HG02623 (cell line): ENCODE data around the gene PCDHGA7.
"Not testable (repeated sequence)": the region's sequence is repeated elsewhere in the genome, so short reads cannot be mapped to it uniquely, and the experiment has no call there.

Source experiments
- ATAC-seq: cut with Tn5 transposase; IDR thresholded peaks from one replicate; pipeline ENCODE4 v1.9.1; 2021; ENCODE audit warnings: moderate library complexity; ENCODE audit not compliant: unreplicated experiment

Gene PCDHGA7

DNA sequence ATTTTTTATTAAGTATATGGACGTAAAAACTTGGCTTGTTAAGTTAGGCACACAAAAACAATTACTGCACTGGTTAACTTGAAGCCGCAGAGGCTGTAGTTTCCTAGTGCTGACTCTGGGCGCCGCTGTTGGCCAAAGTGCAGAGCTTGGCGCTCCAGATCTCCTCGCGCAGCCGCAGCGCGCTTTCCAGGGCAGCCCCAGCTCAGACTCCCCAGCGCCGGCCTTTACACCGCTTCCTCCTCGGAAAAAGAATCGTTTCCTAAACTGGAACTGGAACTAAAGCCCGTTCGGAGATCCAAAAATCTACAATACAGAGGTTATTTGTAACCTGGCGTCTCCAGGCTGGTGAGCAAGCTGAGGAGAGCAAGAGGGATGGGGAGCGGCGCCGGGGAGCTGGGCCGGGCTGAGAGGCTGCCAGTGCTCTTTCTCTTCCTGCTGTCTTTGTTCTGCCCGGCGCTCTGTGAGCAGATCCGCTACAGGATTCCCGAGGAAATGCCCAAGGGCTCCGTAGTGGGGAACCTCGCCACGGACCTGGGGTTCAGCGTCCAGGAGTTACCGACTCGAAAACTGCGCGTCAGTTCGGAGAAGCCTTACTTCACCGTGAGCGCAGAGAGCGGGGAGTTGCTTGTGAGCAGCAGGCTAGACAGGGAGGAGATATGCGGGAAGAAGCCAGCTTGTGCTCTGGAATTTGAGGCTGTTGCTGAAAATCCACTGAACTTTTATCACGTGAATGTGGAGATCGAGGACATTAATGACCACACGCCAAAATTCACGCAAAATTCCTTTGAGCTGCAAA is 15.4 kb downstream of the PCDHGA7 start, which contains the start of gene PCDHGB5:
Gene PCDHGB5, plus strand, starts transcription at position 192 of the 796 bp plus-strand sequence. Its CDS starts 181 bp downstream, at position 373.
- peak; percentile 72 for ATAC-seq

- ATAC-seq: no peak
Measured at GRCh38 chr5:141398608-141399007, 16.1 kb downstream of the PCDHGA7 start.

DNA sequence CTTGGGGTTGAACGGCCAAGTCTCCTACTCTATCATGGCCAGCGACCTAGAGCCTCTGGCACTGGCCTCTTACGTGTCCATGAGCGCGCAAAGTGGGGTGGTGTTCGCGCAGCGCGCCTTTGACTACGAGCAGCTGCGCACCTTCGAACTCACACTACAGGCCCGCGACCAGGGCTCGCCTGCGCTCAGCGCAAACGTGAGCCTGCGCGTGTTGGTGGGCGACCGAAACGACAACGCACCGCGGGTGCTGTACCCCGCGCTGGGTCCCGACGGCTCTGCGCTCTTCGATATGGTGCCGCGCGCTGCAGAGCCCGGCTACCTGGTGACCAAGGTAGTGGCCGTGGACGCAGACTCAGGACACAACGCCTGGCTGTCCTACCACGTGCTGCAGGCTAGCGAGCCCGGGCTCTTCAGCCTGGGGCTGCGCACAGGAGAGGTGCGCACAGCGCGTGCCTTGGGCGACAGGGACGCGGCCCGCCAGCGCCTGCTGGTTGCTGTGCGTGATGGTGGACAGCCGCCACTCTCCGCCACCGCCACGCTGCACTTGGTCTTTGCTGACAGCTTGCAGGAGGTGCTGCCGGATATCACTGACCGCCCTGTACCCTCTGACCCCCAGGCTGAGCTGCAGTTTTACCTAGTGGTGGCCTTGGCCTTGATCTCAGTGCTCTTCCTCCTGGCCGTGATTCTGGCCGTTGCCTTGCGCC is 17.2 kb downstream of the PCDHGA7 start:
- no peak for ATAC-seq

DNA sequence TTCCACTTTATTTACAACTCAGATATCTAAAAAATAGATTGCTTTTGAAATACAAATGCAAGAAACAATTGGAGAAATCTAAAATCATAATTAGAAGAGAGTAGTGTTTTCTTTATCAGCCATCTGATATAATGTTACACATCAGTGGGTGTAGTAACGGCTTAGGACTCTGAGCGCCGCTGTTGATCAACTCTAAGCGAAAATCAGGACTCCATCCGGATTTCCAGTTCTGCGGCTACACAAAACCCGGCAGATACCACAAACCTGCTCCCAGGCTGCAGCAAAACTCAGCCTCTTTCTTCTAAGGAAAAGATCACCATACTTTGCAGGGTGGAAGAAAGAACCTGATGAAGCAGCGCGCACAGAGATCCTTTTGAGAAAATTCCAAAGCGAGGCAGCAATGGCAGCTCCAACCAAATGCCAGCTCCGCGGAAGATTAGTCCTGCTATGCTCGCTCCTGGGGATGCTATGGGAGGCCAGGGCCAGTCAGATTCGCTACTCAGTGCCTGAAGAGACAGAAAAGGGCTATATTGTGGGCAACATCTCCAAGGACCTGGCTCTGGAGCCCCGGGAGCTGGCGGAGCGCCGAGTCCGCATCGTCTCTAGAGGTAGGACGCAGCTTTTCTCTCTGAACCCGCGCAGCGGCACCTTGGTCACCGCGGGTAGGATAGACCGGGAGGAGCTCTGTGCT is 20.2 kb downstream of the PCDHGA7 start, which contains the start of gene PCDHGA9:
Gene PCDHGA9, plus strand, starts transcription at position 226 of the 691 bp plus-strand sequence. Its CDS starts 175 bp downstream, at position 401.
- no peak for ATAC-seq

DNA sequence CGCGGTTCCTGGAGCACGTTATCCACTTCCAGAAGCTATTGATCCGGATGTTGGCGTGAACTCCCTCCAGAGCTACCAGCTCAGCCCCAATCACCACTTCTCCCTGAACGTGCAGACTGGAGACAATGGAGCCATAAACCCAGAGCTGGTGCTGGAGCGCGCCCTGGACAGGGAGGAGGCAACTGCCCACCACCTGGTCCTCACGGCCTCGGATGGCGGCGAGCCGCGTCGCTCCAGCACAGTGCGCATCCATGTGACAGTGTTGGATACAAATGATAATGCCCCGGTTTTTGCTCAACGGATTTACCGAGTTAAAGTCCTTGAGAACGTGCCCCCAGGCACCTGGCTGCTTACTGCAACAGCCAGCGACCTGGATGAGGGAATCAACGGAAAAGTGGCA is 20.8 kb downstream of the PCDHGA7 start:
- ATAC-seq: no peak

DNA sequence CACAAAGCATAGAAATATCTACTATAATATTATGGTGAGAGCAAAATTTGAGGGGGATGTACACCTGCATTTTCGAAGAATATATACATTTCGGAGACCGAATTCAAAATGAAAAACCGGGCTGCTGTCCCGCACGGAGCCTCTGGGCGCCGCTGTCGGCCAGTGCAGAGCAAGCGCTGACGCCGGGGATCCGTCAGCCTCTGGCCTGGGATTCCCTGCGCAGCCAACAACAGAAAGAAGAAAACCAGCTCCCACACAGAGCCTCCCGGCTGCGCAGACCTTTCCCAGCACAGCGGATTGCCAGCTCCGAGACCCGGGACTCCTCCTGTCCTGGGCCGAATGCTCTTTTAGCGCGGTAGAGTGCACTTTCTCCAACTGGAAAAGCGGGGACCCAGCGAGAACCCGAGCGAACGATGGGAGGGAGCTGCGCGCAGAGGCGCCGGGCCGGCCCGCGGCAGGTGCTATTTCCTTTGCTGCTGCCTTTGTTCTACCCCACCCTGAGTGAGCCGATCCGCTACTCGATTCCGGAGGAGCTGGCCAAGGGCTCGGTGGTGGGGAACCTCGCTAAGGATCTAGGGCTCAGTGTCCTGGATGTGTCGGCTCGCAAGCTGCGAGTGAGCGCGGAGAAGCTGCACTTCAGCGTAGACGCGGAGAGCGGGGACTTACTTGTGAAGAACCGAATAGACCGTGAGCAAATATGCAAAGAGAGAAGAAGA is 25.4 kb downstream of the PCDHGA7 start, which contains the start of gene PCDHGB6:
Gene PCDHGB6, plus strand, starts transcription at position 232 of the 716 bp plus-strand sequence. Its CDS starts 182 bp downstream, at position 414.
- not testable (repeated sequence) for ATAC-seq

DNA sequence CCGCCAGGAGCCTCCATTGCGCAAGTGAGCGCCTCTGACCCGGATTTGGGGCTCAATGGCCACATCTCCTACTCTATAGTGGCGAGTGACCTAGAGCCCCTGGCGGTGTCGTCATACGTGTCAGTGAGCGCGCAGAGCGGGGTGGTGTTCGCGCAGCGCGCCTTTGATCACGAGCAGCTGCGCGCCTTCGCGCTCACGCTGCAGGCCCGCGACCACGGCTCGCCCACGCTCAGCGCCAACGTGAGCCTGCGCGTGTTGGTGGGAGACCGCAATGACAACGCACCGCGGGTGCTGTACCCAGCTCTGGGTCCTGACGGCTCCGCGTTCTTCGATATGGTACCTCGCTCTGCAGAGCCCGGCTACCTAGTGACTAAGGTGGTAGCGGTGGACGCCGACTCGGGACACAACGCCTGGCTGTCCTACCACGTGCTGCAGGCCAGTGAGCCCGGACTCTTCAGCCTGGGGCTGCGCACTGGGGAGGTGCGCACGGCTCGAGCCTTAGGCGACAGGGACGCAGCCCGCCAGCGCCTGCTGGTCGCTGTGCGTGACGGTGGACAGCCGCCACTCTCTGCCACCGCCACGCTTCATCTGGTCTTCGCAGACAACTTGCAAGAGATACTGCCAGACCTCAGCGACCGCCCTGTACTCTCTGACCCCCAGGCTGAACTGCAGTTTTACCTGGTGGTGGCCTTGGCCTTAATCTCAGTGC is 27.2 kb downstream of the PCDHGA7 start:
- no peak for ATAC-seq

DNA sequence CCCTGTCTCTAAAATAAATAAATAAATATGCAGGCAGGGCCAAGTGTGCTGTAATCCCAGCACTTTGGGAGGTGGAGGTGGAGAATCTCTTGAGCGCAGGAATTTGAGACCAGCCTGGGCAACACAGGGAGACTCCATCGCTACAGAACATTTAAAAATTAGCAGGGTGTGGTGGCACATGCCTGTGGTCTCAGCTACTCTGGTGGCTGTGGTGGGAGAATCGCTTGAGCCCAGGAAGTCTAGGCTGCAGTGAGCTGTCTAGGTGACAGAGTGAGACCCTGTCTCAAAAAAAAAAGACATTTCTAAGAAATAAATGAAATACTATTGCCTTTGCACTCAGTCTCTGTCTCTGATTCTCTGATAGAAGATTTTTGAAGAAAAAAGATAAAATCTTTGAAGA is 29.0 kb downstream of the PCDHGA7 start:
- ATAC-seq: no peak

- peak; percentile 62 for ATAC-seq
Measured at GRCh38 chr5:141412854-141413539, 30.5 kb downstream of the PCDHGA7 start, which contains the start of gene PCDHGA10. Gene PCDHGA10 (plus strand): TSS chr5:141412987. CDS start chr5:141413176, 189 bp downstream.

DNA sequence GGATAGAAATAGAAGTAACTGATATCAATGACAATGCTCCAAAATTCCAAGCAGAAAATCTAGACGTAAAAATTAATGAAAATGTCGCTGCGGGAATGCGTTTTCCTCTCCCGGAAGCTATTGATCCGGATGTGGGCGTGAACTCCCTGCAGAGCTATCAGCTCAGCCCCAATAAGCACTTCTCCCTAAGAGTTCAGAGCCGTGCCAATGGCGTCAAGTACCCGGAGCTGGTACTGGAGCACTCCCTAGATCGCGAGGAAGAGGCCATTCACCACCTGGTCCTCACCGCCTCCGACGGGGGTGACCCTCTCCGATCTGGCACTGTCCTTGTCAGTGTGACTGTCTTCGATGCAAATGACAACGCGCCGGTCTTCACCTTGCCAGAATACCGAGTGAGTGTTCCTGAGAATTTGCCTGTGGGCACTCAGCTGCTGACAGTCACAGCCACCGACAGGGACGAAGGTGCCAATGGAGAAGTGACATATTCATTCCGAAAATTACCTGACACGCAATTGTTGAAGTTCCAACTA is 31.1 kb downstream of the PCDHGA7 start:
- no peak for ATAC-seq

DNA sequence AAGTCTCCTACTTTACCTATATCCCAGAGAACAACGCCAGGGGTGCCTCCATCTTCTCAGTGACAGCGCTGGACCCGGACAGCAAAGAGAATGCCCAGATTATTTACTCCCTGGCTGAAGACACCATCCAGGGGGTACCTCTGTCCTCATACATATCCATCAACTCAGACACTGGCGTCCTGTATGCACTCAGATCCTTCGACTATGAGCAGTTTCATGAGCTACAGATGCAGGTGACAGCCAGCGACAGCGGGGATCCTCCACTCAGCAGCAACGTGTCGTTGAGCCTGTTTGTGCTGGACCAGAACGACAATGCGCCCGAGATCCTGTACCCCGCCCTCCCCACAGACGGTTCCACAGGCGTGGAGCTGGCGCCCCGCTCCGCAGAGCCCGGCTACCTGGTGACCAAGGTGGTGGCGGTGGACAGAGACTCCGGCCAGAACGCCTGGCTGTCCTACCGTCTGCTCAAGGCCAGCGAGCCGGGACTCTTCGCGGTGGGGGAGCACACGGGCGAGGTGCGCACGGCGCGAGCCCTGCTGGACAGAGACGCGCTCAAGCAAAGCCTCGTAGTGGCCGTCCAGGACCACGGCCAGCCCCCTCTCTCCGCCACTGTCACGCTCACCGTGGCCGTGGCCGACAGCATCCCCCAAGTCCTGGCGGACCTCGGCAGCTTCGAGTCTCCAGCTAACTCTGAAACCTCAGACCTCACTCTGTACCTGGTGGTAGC is 32.2 kb downstream of the PCDHGA7 start:
- ATAC-seq: not testable (repeated sequence)

GRCh38 chr5:141415275-141415618 is 32.7 kb downstream of the PCDHGA7 start:
- not testable (repeated sequence) for ATAC-seq

DNA sequence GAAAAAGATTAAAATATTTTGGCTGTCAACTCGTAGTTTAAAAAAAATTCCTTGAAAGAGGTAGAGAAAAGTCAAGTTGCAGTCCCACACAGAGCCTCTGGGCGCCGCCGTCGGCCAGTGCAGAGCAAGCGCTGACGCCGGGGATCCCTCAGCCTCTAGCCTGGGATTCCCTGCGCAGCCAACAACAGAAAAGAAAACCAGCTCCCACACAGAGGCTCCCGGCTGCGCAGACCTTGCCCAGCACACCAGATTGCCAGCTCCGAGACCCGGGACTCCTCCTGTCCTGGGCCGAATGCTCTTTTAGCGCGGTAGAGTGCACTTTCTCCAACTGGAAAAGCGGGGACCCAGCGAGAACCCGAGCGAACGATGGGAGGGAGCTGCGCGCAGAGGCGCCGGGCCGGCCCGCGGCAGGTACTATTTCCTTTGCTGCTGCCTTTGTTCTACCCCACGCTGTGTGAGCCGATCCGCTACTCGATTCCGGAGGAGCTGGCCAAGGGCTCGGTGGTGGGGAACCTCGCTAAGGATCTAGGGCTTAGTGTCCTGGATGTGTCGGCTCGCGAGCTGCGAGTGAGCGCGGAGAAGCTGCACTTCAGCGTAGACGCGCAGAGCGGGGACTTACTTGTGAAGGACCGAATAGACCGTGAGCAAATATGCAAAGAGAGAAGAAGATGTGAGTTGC is 35.1 kb downstream of the PCDHGA7 start, which contains the start of gene PCDHGB7:
Gene PCDHGB7, plus strand, starts transcription at position 184 of the 679 bp plus-strand sequence. Its CDS starts 183 bp downstream, at position 367.
- ATAC-seq: peak; percentile 76

GRCh38 chr5:141419074-141419880 is 36.7 kb downstream of the PCDHGA7 start:
- ATAC-seq: no peak

GRCh38 chr5:141420855-141421488 is 38.4 kb downstream of the PCDHGA7 start, which contains the start of gene PCDHGA11:
Gene PCDHGA11 (plus strand): TSS chr5:141421051. CDS start chr5:141421228, 177 bp downstream.
- ATAC-seq: no peak

DNA sequence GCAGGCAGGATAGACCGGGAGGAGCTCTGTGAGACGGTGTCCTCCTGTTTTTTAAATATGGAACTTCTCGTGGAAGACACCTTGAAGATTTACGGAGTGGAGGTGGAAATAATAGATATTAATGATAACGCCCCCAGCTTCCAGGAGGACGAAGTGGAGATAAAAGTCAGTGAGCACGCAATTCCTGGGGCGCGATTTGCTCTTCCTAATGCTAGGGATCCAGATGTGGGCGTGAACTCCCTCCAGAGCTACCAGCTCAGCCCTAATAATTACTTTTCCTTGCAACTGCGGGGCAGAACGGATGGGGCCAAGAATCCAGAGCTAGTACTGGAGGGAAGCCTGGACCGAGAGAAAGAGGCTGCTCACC is 38.9 kb downstream of the PCDHGA7 start:
- no peak for ATAC-seq
